ENCODE measurements around the gene PLET1. TPM values are rescaled to one million over a fixed set of nuclear protein-coding genes. Genes with fewer than 3 reads are reported as not detected.

The PLET1 gene
- total and polyA plus RNA-seq, 2 of the 4 experiments (the other 2 are of a cell fraction) = not detected

DNA sequence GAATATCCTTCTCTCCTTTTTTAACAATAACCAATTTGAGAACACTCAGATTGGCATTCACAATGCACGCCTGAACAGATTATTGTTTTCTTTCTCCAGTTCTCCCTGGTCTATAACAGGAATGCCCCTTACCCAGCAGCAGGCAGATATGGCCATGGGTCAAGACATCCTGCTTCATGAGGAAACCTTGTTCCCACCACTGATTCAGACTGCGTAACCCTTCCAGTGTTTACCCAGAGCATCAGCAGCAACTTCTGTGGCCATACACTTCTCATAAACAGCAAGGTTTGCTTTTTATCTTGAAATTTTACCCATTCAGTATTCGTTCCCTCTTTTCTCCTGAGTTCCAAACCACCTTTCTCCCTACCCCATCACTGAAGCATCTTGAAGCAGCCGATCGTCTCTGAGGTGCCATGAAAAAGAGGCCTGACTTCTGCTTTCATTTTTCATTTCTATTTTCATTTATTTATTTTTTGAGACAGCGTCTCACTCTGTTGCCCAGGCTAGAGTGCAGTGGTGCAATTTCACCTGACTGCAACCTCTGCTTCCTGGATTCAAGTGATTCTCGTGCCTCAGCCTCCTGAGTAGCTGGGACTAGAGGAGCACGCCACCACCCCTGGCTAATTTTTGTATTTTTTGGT lies 24.8 kb downstream of the PLET1 start:
- Histone ChIP-seq H4K91ac (ENCODE audit: insufficient read depth, low read depth, low read length) (no peak overlapping the region), H3K9me1 (ENCODE audit: insufficient read depth, low read length) (peaks cover 8% of the 10 kb centered on the region; the same call in 1 of the 2 replicates), H3K56ac (ENCODE audit: extremely low read depth, insufficient read depth, low read length) (no peak overlapping the region), H3K4me3 (ENCODE audit: insufficient read depth, low read depth, low read length) (no peak overlapping the region), H2AK9ac (replicated peaks; ENCODE audit: low read depth, low read length, poor library complexity) (no peak overlapping the region), H3K4me1 (ENCODE audit: control insufficient read depth, insufficient read depth, low read length) (peaks cover 2% of the 10 kb centered on the region; the same call in 1 of the 2 replicates), H2AK5ac (ENCODE audit: low read depth, low read length) (no peak overlapping the region), H3K27me3 (ENCODE audit: control insufficient read depth, insufficient read depth, low read length) (no peaks in the 10 kb centered on the region), H2AFZ (replicated peaks; ENCODE audit: low read length, poor library complexity) (no peak overlapping the region), H2BK120ac (ENCODE audit: low read depth, low read length) (no peak overlapping the region), H3K18ac (ENCODE audit: low read depth, low read length) (no peak overlapping the region), H3K9ac (ENCODE audit: low read depth, low read length) (no peak overlapping the region), H4K8ac (ENCODE audit: low read depth in 2 of 2, low read length in 2 of 2) (no peak overlapping the region), H3K79me1 (ENCODE audit: low read depth in 1 of 2, low read length in 2 of 2) (peaks cover 0 to 21% of the 10 kb centered on the region in 2 experiments; a peak in 3 of 4 replicates), H3K14ac (replicated peaks; ENCODE audit: low read depth, low read length) (no peak overlapping the region), H3K4me2 (ENCODE audit: low read depth, low read length) (no peak overlapping the region), H2BK20ac (ENCODE audit: low read depth, low read length) (no peak overlapping the region), H3K23ac (ENCODE audit: low read depth, low read length) (no peak overlapping the region), H3K27ac (ENCODE audit: insufficient read depth, low read length) (no peak overlapping the region), H3K9me3 (ENCODE audit: control insufficient read depth, insufficient read depth, low read length) (no peaks in the 10 kb centered on the region), H3K4ac (ENCODE audit: low read depth, low read length) (no peak overlapping the region), H2BK5ac (ENCODE audit: low read depth, low read length, poor library complexity, severe bottlenecking) (no peak overlapping the region), H2BK15ac (ENCODE audit: low read depth, low read length) (no peak overlapping the region), H3K36me3 (ENCODE audit: control insufficient read depth, insufficient read depth, low read length) (peaks cover 28% of the 10 kb centered on the region), H4K20me1 (ENCODE audit: insufficient read depth, low read length) (no peaks in the 10 kb centered on the region), H4K5ac (ENCODE audit: low read depth, low read length) (no peak overlapping the region)
- BruUV-seq (replicated peaks) = no TSS peak
- in situ Hi-C loops (cut with MboI; ENCODE audit: low sequenced_read_pairs) = no loop called here
- 93% methylated on average over 3 of the region's 8 CpGs; no CpG with 5 or more reads in 1 of the 2 experiments for WGBS, 2 experiments (ENCODE audit: extremely low coverage in 2 of 2, insufficient read length in 1 of 2)
- TF ChIP-seq, protein P1, sequence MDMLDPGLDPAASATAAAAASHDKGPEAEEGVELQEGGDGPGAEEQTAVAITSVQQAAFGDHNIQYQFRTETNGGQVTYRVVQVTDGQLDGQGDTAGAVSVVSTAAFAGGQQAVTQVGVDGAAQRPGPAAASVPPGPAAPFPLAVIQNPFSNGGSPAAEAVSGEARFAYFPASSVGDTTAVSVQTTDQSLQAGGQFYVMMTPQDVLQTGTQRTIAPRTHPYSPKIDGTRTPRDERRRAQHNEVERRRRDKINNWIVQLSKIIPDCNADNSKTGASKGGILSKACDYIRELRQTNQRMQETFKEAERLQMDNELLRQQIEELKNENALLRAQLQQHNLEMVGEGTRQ (IDR thresholded peaks at IDR 0.05; ENCODE audit: low read depth, low read length) = no peak
- TF ChIP-seq CEBPB (IDR thresholded peaks at IDR 0.05; ENCODE audit: low read depth, low read length) = no peak
- TF ChIP-seq, protein P2, sequence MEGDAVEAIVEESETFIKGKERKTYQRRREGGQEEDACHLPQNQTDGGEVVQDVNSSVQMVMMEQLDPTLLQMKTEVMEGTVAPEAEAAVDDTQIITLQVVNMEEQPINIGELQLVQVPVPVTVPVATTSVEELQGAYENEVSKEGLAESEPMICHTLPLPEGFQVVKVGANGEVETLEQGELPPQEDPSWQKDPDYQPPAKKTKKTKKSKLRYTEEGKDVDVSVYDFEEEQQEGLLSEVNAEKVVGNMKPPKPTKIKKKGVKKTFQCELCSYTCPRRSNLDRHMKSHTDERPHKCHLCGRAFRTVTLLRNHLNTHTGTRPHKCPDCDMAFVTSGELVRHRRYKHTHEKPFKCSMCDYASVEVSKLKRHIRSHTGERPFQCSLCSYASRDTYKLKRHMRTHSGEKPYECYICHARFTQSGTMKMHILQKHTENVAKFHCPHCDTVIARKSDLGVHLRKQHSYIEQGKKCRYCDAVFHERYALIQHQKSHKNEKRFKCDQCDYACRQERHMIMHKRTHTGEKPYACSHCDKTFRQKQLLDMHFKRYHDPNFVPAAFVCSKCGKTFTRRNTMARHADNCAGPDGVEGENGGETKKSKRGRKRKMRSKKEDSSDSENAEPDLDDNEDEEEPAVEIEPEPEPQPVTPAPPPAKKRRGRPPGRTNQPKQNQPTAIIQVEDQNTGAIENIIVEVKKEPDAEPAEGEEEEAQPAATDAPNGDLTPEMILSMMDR (conservative IDR thresholded peaks at IDR 0.05; ENCODE audit: low read depth, low read length) = no peak
- no peak for TF ChIP-seq SMC3 (IDR thresholded peaks at IDR 0.05; ENCODE audit: low read depth, low read length)
- TF ChIP-seq FOS (IDR thresholded peaks at IDR 0.05; ENCODE audit: low read depth, low read length) = no peak
- TF ChIP-seq MAFK (IDR thresholded peaks at IDR 0.05; ENCODE audit: low read depth, low read length) = no peak
- TF ChIP-seq MXI1 (IDR thresholded peaks at IDR 0.05; ENCODE audit: borderline replicate concordance, low read depth, low read length) = no peak
- TF ChIP-seq MAZ (IDR thresholded peaks at IDR 0.05; ENCODE audit: borderline replicate concordance, low read depth, low read length) = no peak
- no peak for TF ChIP-seq CHD1 (IDR thresholded peaks at IDR 0.05; ENCODE audit: low read depth, low read length)
- no peak for TF ChIP-seq RAD21 (IDR thresholded peaks at IDR 0.05; ENCODE audit: low read length)
- no peak for TF ChIP-seq POLR2A (IDR thresholded peaks at IDR 0.05; ENCODE audit: low read depth, low read length)
- TF ChIP-seq, protein P3, sequence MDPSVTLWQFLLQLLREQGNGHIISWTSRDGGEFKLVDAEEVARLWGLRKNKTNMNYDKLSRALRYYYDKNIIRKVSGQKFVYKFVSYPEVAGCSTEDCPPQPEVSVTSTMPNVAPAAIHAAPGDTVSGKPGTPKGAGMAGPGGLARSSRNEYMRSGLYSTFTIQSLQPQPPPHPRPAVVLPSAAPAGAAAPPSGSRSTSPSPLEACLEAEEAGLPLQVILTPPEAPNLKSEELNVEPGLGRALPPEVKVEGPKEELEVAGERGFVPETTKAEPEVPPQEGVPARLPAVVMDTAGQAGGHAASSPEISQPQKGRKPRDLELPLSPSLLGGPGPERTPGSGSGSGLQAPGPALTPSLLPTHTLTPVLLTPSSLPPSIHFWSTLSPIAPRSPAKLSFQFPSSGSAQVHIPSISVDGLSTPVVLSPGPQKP (IDR thresholded peaks at IDR 0.05; ENCODE audit: borderline replicate concordance, low read depth, low read length) = no peak
- TF ChIP-seq RCOR1 (IDR thresholded peaks at IDR 0.05; ENCODE audit: insufficient replicate concordance, low read length) = no peak
- TF ChIP-seq BHLHE40 (IDR thresholded peaks at IDR 0.05; ENCODE audit: low read depth, low read length) = no peak
- TF ChIP-seq RFX5 (IDR thresholded peaks at IDR 0.05; ENCODE audit: low read depth, low read length) = no peak
- TF ChIP-seq NFE2L2 (IDR thresholded peaks at IDR 0.05; ENCODE audit: low read depth, low read length) = no peak
- ATAC-seq (ENCODE audit: low read depth) (no peak), DNase-seq (no peak)
- intact Hi-C loops (cut with micrococcal nuclease) = no loop called here
- dilution Hi-C loops (cut with HindIII; ENCODE audit: low sequenced_read_pairs, unreplicated experiment) = no loop called here
- CTCF ChIA-PET = interaction anchor here (1.0 kb wide), 1 partner anchor 123 kb away, joined by 4 read pairs; no protein-coding TSS in a partner anchor
- POLR2A ChIA-PET (ENCODE audit: unreplicated experiment) = no interaction called here
